CD4-positive, CD25-positive, alpha-beta regulatory T cell (primary cell): ENCODE measurements around the gene CIB2. TPM values are rescaled to one million over a fixed set of nuclear protein-coding genes. Genes with fewer than 3 reads are reported as not detected.

Experiments
- polyA plus RNA-seq, 4 donors: library from polyadenylated mRNA; unstranded; fragments of 300-500 nt; fragmentation: Illumina TruSeq; gene quantifications; one replicate each; pipeline ENCODE4 v1.2.3, GENCODE V29; 2021
- total RNA-seq: library from RNA; stranded (reverse); gene quantifications from one replicate; pipeline ENCODE4 v1.2.3, GENCODE V29; 2022

CIB2 gene
- total and polyA plus RNA-seq, 5 donors from 2014 or later, result 0.94 to 2.7 (median 1.6) TPM

Other genes starting within 250 kb of the CIB2 start
- gene TBC1D2B, start 53.7 kb downstream of the CIB2 start, total RNA-seq, result 117 TPM
- gene TBC1D2B, start 53.7 kb downstream of the CIB2 start, polyA plus RNA-seq, result 10 to 100 TPM; 12.2 to 17.9 (median 15.4) TPM
- gene SH2D7, start 38.9 kb downstream of the CIB2 start, total RNA-seq, result not detected
- gene SH2D7, start 38.9 kb downstream of the CIB2 start, polyA plus RNA-seq, result under 1 TPM in 1 of 4 donors, not detected in 3; 0.09 TPM
- gene IDH3A, start 17.9 kb upstream of the CIB2 start, total RNA-seq, result 51.9 TPM
- 10 to 100 TPM; 38.2 to 62.1 (median 46.8) TPM for gene IDH3A, start 17.9 kb upstream of the CIB2 start, polyA plus RNA-seq
- gene ACSBG1, start 103.1 kb upstream of the CIB2 start, total RNA-seq, result 0.25 TPM
- under 1 TPM in 1 of 4 donors, not detected in 3; 0.06 TPM for gene ACSBG1, start 103.1 kb upstream of the CIB2 start, polyA plus RNA-seq
- gene DNAJA4, start 133.1 kb upstream of the CIB2 start, total RNA-seq, result 33.2 TPM
- 10 to 100 TPM in 1 of 4 donors, 1 to 10 TPM in 3; 9.5 to 11.6 (median 9.9) TPM for gene DNAJA4, start 133.1 kb upstream of the CIB2 start, polyA plus RNA-seq
- 25.0 TPM for gene SKIC8, start 168.2 kb upstream of the CIB2 start, total RNA-seq
- 10 to 100 TPM; 86.2 to 97.4 (median 91.1) TPM for gene SKIC8, start 168.2 kb upstream of the CIB2 start, polyA plus RNA-seq
- gene CRABP1, start 208.9 kb upstream of the CIB2 start, total RNA-seq, result not detected
- not detected for gene CRABP1, start 208.9 kb upstream of the CIB2 start, polyA plus RNA-seq